ENCODE data around the gene ZFP1.

DNA sequence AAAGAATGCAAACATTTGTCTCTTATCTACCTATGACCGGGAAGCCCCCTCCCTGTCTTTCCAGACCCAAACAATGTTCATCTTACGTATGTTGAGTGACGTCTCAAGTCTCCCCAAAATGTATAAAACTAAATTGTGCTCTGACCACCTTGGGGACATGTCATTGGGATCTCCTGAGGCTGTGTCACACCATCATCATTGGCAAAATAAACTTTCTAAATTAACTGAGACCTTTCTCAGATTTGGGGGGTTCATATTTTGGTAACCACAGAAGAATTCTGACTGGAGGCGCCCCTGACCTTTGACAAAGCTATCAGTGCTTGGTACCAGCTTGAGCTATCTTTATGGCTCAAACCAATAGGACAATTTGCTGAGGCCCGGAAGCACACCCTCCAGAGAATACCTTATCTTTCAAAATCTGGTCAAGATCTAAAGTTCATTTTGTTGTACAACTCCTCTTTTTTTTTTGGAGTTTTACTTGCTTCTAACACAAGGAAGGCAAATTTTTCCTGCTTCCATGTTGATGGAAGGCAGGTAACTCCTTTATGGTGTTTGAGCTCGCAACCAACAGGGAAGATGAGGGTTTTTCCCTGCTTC lies 29.3 kb upstream of the ZFP1 start:
- no peak for TF ChIP-seq POLR2A (IDR thresholded peaks at IDR 0.05)
- TF ChIP-seq, protein P1, sequence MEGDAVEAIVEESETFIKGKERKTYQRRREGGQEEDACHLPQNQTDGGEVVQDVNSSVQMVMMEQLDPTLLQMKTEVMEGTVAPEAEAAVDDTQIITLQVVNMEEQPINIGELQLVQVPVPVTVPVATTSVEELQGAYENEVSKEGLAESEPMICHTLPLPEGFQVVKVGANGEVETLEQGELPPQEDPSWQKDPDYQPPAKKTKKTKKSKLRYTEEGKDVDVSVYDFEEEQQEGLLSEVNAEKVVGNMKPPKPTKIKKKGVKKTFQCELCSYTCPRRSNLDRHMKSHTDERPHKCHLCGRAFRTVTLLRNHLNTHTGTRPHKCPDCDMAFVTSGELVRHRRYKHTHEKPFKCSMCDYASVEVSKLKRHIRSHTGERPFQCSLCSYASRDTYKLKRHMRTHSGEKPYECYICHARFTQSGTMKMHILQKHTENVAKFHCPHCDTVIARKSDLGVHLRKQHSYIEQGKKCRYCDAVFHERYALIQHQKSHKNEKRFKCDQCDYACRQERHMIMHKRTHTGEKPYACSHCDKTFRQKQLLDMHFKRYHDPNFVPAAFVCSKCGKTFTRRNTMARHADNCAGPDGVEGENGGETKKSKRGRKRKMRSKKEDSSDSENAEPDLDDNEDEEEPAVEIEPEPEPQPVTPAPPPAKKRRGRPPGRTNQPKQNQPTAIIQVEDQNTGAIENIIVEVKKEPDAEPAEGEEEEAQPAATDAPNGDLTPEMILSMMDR (IDR thresholded peaks at IDR 0.05), result no peak
- TF ChIP-seq EP300 (IDR thresholded peaks at IDR 0.05), result no peak
